GM21367 (cell line): ENCODE data around the gene SPA17.

ENCODE experiments used
- ATAC-seq: cut with Tn5 transposase; IDR thresholded peaks from one replicate; pipeline ENCODE4 v1.9.1; 2021; ENCODE audit not compliant: unreplicated experiment

The SPA17 gene

DNA sequence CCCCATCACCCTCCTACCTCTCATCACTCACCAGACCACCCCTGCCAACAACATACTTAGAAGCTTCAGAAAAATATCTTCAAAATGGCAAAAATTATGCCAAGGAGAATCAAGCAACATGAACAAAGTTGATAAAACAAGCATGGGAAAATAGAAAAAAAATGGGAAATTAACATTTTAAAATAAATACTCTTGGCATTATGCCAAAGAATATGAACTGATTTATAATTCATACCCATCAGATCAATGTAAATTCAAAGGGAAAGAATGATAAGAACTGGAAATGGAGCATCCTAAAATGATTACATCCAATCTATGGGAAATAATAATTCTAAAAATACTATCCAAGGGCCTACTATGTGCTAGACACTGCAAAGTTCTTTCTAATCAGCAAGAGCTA is 12.2 kb upstream of the SPA17 start:
- no peak for ATAC-seq

DNA sequence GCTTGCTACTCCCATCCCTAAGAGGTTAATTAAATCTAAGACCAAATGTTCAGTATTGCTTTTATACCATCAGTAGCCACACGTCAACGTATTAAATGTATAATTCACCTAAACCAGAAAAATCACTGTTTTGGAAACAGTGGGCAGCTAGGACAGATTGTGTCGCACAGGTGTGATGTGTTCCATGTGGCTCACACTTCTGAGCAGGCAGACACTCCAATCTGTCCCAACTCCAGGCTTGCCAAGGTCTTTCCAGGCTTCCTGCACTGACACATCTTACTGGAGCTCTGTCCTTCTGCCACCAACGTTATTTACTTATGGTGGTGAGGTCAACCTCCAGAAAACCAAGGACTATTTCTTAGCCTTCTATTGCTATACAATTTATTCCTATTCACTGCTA is 11.6 kb upstream of the SPA17 start:
- ATAC-seq = no peak

DNA sequence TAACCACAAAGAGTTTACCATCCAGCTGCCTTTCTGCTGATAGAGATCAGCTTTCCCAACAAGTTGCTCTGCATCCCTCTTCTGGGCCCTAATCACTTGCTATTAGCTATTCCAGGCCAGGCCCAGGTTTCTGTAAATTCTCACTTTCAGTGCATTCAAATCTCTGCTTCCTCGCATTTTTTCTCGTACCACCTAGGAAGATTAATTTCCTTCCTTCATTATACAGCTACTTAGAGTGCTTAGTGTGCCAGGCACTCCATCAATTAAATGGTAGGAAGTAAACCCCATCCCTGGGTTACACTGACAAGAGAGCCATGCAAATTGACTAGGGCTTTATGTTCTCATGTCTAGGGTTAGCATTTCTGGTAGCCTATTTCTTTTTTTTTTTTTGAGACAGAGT is 9.8 kb upstream of the SPA17 start:
- no peak for ATAC-seq

DNA sequence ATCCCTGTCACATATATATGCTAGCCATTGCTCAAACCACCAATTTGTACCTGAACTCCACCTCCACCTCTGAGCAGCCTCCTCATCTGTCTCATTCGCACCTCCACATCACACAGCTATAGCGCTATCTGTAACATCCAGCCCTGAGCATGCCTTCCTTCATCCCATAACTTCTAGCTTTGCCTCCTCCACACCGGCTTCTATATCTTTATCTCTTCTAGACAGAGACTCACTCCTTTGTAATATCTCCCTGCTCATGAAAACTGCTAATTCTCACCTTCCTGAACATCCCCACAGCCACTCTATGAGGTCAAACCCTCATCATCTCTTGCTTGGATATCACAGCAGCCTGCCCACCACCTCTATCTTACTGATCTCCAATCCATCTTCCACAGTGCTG is 6.1 kb upstream of the SPA17 start:
- ATAC-seq = no peak

DNA sequence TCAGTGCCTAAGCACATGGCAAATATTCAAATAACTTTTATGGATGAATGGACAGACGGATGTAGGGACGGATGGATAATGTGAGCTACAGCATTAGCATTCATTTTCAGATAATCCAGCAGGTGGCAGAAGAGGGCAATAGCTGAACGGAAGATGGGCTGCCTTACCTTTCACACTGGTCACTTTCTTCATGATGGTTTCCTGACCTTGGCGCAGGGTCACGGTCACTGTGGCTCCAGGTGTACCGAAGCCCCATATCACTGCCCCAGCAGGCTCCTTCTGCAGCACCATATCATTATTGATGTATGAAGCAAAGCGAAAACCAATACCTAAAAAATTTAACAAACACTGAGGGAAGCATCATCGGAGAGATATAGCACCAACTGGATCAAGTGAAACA is 4.5 kb upstream of the SPA17 start:
- no peak for ATAC-seq

DNA sequence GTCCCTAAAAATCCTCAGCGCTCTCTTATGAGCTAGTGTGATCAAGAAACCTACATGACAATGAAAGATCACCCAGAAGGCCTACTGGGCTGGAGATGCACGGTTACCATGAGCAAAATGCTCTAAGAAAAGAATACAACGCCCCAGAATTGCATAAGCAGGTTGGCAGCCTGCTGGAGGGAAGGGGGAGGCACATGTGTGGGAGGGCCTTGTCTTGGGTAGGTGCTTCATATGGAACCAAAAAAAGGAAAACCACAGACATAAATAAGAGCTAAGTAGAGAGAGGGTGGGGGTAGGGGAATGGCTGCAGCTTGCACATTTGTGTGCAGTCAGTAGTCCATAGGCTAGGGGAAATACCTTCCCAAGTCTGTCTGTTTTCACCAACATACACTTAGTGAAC is 3.0 kb upstream of the SPA17 start:
- ATAC-seq = no peak

DNA sequence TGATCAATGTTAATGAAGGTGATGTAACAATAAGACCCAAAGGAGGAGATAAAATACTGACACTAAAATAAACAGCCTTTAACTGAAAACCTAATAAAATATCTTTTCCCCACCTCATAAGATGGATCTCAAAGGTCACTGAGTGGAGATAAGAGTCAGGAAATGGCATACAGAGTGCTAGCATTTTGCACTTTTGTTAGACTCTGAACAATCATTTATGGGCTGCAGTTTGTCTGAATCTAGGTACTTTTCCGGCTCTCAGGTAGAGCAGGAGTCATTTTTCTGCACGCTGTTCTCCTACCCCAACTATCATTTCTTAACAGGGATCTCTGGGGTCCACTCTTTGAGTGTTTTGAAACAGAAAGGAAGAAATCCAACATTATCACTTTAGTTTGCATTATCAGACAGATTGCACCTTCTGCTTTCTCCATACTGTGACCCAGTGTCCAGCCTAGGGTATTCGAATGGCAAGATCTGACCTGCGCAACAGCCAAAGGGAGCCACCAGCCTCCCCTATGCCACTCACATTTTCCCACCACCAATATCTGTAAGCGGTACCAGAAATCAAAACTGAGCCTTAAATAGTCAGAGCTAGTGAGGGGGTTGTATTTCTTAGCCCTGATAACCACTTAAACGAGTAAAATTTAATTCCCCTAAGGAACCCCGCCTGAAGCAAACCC is 1.0 kb upstream of the SPA17 start:
- no peak for ATAC-seq

DNA sequence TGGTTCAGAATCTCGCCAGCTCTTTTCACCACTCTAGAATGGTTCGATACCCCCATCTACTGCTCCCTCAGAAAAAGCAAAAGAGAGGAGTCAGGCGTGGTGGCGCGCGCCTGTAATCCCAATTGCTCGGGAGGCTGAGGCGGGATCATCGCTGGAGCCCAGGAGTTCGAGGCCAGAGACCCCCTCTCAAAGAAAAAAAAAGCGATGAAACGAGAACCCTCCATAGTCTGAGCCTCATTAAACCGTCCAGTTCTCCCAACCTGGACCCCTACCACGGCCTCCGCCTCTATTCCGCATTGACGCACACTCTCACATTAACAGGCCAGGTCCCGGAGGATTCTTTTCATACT is 439 bp downstream of the SPA17 start:
- no peak for ATAC-seq

DNA sequence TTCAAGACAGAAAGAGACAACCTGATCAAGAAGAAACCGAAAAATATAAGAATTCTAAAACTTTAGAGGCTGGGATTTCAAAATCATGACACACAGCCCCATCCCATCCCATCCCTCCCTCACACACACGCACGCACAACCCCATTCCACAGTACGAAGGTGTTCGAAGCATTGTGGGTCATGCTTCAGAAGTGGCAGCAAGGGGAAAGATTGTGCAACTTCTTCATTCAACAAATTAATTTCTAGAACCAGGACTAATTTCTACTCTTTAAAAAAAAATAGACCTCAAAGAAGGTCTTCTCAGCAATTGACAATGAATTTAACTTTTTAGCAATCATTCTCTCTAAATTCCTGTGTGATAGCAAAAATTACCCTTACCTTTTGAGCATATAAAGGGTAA is 867 bp downstream of the SPA17 start:
- ATAC-seq = no peak

DNA sequence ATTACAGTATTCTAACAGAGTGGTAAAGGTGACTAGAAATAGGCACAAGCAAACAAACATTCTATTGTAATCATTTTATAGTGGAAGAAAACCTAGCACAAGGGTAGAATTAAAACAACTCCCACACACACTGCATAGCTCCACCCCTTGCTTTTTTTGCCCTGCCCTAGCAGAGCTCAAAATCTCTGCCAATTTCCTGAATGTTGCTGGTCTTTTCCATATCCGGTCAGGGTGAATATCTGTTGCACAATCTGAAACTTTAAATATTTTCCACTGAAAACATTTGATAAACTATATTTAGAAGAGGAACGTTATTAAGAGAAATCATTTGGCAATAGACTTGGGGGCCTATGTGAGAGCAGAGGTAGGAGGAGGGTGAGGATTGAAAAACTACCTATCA is 2.7 kb downstream of the SPA17 start:
- no peak for ATAC-seq

DNA sequence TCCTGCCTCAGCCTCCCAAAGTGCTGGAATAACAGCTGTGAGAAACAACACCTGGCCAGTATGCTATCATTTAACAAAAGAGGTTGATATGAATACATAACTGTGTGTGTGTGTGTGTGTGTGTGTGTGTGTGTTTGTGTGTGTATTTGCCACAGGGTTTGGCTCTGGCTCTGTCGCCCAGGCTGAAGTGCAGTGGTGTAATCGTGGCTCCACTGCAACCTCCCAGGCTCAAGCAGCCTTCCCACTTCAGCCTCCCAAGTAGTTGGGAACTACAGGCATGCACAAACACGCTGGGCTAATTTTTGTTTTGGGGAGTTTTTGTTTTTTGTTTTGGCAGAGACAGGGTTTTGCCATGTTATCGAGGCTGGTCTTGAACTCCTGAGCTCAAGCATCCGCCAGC is 4.7 kb downstream of the SPA17 start:
- ATAC-seq = no peak

DNA sequence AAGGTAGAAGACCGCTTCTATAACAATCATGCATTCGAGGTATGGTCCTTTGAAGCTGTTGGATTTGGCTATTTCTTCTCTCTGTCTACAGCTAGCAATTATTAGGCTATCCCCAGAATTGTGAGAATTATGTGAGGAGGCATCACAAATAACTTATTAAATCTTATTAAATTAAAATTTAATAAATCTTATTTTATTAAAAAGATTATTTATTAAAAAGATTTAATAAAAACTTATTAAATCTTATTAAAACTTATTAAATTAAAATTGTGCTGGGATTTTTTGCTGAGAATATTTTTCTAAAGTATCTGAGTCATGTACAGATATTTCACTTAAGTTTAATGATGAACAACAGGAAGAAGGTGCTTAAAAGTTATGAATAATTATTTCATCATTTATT is 7.7 kb downstream of the SPA17 start:
- no peak for ATAC-seq

DNA sequence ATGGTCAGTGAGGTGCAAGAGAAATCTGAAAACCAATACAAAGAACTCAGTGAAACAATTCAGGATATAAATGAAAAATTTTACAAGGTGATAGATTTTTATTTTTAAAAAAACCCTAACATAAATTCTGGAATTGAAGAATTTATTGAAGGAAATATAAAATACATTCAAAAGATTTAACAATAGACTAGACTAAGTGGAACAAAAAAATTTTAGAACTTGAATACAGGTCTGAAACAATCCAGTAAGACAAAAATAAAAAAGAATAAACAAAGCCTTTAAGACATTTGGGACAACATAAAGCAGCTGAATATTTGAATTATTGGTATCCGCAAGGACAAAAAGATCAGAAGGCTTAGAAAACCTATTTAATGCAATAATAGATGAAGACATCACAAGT is 8.7 kb downstream of the SPA17 start:
- ATAC-seq = no peak

DNA sequence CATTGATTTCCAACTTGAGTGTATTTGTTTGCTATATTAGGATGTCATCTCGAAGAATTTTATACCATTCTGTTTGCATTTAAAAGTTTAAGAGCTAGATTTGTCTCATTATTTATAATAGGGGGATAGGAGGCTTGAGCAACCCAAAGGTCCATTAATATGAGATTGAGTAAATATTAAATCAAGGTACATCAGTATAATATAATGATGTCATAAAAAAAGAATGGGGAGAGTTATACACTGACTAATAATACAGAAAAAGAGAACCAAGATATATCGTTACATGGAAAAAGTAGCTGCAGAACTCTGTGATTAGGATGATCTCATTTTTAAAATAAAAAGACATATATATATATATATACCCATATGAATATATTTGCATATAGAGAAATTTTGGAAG is 19.4 kb downstream of the SPA17 start:
- no peak for ATAC-seq

DNA sequence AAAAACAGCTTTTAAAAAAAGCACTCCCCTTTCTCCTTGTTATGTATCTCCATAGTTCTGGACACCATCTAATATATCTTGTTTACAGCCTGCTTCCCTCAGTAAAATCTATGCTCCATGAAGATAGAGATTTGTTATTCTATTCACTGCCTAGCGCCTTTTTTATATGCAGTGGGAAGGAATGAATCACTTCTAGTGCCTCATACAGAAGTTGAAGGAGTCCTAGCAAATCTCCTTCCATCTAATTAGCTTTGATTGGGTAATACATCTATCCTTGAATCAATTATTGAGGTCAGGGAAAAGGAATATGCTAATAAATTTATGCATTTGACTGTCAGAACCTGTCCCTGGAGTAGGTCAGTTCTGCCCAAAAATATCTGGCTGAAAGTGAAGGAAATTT is 25.8 kb downstream of the SPA17 start:
- no peak for ATAC-seq

DNA sequence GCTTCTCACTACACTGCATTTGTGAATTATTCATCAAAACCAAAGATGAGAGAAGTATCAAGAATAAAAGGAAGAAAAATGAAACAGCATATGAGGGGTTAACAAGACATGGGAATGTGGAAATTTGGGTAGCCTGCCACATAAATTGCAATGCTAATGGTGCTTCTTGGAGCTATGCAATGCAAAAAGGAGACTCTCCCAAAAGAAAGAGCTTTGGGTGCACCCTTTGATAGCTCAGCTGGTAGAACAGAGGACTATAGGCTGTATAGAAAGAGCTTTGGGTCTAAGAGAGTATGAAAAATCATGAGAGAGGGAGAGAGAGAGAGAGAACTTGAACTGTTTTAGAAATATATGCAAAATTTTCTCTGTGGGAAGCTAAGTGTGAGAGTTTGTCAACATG is 26.3 kb downstream of the SPA17 start:
- ATAC-seq = no peak

DNA sequence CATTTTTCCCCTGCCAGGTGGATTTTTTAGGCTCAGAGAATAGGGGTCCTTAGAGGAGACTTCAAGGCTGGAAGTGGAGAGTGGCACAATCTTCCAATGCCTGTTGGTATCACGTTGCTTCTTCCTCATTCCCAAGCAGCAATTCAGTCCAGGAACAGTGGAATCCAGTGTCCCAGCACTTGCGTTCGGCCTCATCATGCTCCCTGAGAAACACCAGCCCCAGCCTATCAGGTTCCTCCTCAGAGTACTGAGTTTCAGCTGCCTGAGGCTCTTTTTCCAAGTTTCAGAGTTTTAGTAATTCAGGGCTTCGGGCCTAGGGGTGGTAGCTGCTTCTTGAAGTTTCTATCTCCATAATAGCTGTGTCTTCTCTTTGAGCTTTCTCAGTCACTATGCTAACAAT is 34.1 kb downstream of the SPA17 start:
- no peak for ATAC-seq

DNA sequence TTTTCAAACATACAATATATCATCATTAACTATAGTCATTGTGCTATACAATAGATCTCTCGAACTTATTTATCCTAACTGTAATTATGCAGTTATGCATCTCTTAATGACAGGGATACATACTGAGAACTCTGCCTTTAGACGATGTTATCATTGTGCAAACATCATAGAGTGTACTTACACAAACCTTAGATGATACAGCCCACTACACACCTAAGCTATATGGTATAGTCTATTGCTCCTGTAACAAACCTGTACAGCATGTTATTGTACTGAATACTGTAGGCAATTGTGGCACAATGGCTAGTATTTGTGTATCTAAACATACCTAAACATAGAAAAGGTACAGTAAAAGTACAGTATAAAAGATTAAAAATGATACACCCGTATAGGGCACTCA is 38.7 kb downstream of the SPA17 start:
- ATAC-seq = no peak

DNA sequence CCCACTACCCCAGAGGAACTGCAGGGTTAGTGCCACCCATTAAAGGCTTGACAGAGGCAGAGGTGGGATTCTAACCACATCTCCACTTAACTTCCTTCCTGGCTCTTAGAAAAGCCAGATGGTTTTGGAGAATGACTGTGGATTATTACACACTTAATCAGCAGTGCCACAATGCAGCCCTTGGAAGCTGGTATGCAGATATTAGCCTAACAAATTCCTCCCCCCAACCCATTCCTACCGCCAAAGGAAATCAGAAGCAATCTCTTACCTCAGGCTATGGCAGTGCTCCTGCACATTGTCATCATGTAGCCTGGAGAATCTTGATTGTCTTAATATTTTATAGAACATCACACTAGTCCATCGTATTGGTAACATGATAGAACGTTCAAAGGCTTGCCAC is 42.9 kb downstream of the SPA17 start:
- ATAC-seq = no peak

DNA sequence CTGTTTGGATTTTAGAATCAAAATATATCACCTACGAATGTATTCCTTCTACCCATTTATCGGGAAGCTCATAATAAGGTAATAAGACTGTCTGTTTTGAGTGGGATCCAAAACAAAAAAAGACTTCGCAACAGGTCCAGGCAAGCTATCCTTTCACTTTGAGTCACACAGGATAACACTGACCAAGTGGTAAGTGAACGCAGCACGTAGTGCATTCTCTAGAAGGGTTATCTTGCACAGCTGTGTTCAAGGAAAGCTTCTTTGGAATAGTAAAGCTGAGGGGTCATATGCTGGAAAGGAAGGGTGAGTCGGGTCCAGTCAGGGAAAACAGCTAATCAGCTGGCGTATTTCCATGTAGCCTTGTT is 43.7 kb downstream of the SPA17 start:
- ATAC-seq = no peak

DNA sequence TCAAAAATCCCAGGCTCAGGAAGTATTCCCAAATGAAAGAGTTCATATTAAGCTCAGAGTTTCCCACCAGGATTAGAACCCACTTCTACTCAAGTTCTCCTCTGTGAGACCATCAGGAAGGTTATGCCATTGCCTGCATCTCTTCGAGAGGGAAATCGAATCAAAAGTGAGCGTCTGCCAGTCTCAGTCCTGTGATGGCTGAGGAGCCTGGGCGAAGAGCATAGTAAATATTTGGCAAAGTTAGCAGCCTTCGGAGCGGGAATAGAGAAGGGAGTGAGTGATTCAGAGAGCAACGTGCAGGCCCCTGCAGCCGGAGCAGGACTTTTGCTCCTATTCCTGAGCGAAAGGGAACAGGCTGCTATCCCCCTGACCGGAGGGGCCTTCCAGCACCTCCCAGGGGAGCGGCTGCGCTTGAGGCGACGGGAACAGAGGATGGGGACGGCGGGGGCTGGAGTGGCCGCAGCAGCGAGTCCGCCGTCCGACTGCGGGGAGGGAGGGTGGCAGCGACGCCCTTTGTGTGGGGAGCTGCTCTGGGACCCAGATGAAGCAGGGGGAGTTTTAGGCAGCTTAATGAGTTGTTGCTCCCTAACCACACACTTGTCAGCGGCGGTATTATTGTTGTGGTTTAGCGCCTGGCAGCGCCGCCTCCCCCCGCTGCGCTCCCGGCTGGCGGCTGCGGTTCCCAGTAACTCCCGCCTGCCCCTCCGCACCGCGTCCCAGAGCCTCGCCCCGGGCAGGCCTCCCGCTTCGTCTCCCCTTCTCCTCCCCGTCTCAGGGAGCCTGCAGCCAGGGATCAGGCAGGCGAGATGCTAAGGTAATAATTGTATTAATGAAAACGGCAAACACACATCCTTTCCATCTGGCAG is 44.3 kb downstream of the SPA17 start:
- no peak for ATAC-seq

DNA sequence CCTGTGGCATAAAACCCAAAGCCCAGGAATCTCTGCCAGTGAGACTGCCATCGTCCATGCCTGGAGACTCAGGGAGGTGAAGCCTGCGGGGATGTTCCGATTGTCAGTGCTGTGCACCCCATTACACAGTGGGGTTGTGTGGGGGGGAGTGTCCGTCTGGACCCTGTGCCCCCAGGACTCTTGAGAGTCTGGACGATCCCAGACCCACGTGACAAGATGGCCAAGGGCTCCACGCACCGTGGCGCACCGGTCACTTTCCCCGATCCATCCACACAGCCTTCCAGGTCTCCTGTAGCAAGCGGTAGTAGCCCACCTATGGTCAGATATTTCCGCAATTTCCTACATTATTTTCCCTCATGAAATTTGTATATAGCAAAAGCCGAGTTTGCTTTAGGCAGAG is 45.1 kb downstream of the SPA17 start:
- ATAC-seq = no peak

DNA sequence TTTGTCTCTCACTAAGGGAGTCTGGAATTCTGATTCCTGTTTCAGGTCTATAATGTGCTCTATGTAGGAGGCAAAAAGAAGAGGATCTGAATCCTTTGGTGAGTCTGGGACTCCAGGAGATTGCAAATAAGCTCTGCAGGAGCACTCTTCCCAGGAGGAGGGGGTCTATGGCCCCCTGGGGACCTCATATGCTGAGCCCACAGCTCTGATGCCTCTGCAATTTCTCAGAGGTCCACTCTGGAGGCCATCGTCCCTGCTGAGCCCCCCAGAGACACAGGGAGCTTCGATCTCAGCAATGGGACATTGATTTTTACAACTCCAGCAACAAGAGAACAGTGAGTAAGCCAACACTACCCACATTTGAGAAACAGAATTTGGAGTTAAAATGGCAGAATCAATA is 45.8 kb downstream of the SPA17 start:
- ATAC-seq = no peak
